Left ventricle myocardium inferior (tissue), 1 donor: ENCODE data around the gene SLC26A6. TPM values are rescaled to one million over a fixed set of nuclear protein-coding genes. Genes with fewer than 3 reads are reported as not detected.

Experiments used
- DNase-seq: peaks from one replicate; pipeline ENCODE4 v3.0.0-alpha.2; 2020
- H3K27ac ChIP-seq: fragments of 200-600 bp; replicated peaks from 2 replicates; pipeline ENCODE4 v1.8.0; 2021
- H3K27me3 ChIP-seq: fragments of 200-600 bp; 2 replicates; pipeline ENCODE4 v1.8.0; 2021; ENCODE audit warnings: low read depth
- H3K36me3 ChIP-seq: fragments of 200-600 bp; 2 replicates; pipeline ENCODE4 v1.8.0; 2021
- H3K4me1 ChIP-seq: fragments of 200-600 bp; 2 replicates; pipeline ENCODE4 v1.8.0; 2021
- H3K4me3 ChIP-seq: fragments of 200-600 bp; 2 replicates; pipeline ENCODE4 v1.8.0; 2021; ENCODE audit warnings: mild to moderate bottlenecking, moderate library complexity
- H3K9me3 ChIP-seq: fragments of 200-600 bp; replicated peaks from 2 replicates; pipeline ENCODE4 v1.8.0; 2021
- intact Hi-C: fragments of 100-400 bp; cut with micrococcal nuclease; formaldehyde crosslinking; loops from one replicate; pipeline ENCODE4 v1.11.0; 2022
- total RNA-seq: library from RNA; stranded (reverse); fragmentation: NEBNext Ultra II Directional; extraction: Animal tissue kit (Norgen Biotek cat#: 25700); gene quantifications from one replicate; pipeline ENCODE4 v1.2.1, GENCODE V29; 2021
- TF ChIP-seq, protein P1 (sequence below): fragments of 200-600 bp; IDR thresholded peaks from 2 replicates; pipeline ENCODE4 v1.8.0; 2021; ENCODE audit warnings: antibody characterized with exemption, mild to moderate bottlenecking, borderline replicate concordance
- donor health status: DM: no; HTN: yes; CAD: no; lungs with severe emphysema.

The SLC26A6 gene
- total RNA-seq, 1 donor from 2014 or later = 12.9 TPM

DNA sequence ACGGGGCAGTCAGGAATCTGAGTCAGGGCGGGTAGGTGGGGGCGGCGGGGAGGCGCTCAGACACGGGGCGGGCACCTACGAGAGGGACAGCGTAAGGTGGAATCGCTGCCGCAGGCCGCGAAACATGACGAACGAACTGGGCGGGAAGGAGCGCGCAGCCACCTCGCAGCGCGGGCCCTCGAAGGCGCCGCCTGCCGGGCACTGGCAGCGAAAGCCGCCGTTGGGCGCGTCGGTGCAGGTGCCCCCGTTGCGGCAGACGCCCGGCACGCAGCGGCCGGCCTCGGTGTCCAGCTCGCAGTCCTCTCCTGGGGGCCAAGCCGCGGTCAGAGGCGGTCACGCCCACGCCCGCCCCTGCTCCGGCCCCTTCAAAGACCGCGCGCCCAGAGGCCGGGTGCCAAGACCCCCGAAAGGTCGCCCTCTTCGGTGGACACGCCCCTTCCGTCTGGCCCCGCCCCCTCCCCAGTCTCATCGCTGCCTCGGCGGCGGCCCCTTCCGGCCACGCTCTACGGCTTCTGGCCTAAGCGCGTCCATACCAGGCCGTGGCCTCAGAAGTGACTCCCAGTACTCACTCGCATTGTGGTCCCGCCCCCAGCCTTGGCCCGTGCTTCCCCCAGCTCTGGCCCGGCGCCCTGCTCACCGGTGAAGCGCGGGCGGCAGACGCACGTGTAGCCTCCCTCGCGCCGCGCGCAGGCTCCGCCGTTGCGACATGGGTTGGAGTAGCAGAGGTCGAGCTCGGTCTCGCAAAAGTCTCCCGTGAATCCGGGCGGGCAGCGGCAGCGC, 21.0 kb upstream of the SLC26A6 start:
- TF ChIP-seq, protein P1, sequence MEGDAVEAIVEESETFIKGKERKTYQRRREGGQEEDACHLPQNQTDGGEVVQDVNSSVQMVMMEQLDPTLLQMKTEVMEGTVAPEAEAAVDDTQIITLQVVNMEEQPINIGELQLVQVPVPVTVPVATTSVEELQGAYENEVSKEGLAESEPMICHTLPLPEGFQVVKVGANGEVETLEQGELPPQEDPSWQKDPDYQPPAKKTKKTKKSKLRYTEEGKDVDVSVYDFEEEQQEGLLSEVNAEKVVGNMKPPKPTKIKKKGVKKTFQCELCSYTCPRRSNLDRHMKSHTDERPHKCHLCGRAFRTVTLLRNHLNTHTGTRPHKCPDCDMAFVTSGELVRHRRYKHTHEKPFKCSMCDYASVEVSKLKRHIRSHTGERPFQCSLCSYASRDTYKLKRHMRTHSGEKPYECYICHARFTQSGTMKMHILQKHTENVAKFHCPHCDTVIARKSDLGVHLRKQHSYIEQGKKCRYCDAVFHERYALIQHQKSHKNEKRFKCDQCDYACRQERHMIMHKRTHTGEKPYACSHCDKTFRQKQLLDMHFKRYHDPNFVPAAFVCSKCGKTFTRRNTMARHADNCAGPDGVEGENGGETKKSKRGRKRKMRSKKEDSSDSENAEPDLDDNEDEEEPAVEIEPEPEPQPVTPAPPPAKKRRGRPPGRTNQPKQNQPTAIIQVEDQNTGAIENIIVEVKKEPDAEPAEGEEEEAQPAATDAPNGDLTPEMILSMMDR = peak; percentile 76
- no peaks in the 10 kb centered on the region for H3K36me3 ChIP-seq
- H3K4me3 ChIP-seq = peak overlapping the region; percentile 78
- intact Hi-C loops = no loop called here
- H3K27me3 ChIP-seq = peaks cover 19% of the 10 kb centered on the region
- no peaks in the 10 kb centered on the region for H3K9me3 ChIP-seq
- H3K27ac ChIP-seq = peak overlapping the region; percentile 85
- peaks cover 26% of the 10 kb centered on the region for H3K4me1 ChIP-seq
- peak; percentile 84 for DNase-seq

DNA sequence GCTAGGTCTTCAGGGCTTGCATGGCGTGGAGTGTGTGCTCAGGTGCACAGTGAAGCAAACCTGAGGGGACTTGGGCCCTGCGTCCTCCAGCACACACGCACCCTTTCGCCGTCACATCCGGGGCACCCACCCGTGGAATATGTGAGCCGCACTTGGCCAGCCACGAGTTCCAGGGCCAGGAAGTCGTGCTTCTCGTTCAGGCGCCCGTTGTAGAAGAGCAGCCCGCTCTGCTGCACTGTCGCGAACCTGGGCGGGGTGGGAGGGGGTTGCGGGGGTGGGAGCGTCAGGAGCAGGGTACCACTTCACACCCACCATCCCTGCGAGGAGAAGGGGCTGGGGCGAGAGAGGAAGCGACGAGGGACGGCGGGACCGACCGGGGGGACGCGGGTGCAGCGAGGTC, 20.3 kb upstream of the SLC26A6 start:
- Histone ChIP-seq H3K9me3 (no peaks in the 10 kb centered on the region), H3K4me1 (peaks cover 20% of the 10 kb centered on the region), H3K27me3 (peaks cover 13% of the 10 kb centered on the region), H3K4me3 (peak overlapping the region; percentile 78), H3K36me3 (no peaks in the 10 kb centered on the region), H3K27ac (peak overlapping the region; percentile 85)
- intact Hi-C loops = no loop called here
- no peak for DNase-seq
- TF ChIP-seq, protein P1 = no peak

DNA sequence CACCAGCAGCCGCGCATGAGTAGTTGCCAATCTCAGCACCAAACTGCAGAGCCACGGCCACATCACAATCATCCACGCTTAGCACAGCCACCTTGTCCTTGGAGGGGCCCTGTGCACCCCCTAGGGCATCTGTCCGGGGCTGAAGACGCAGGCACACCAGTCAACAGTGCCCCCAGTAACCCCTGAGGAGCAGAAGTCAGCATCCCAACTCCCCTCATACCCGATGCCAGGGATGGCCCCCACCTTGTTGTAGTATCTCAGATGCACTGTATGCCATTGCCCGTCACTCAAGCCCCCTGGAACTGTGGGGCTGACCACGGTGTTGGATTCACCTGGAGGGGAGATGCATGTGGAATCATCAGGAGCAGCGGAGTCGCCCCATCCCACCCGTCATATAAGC, 19.8 kb upstream of the SLC26A6 start:
- no peaks in the 10 kb centered on the region for H3K9me3 ChIP-seq
- H3K4me3 ChIP-seq = no peak overlapping the region
- peaks cover 7% of the 10 kb centered on the region for H3K27me3 ChIP-seq
- DNase-seq = no peak
- no peaks in the 10 kb centered on the region for H3K36me3 ChIP-seq
- intact Hi-C loops = no loop called here
- peaks cover 19% of the 10 kb centered on the region for H3K4me1 ChIP-seq
- no peak overlapping the region for H3K27ac ChIP-seq
- TF ChIP-seq, protein P1 = no peak

DNA sequence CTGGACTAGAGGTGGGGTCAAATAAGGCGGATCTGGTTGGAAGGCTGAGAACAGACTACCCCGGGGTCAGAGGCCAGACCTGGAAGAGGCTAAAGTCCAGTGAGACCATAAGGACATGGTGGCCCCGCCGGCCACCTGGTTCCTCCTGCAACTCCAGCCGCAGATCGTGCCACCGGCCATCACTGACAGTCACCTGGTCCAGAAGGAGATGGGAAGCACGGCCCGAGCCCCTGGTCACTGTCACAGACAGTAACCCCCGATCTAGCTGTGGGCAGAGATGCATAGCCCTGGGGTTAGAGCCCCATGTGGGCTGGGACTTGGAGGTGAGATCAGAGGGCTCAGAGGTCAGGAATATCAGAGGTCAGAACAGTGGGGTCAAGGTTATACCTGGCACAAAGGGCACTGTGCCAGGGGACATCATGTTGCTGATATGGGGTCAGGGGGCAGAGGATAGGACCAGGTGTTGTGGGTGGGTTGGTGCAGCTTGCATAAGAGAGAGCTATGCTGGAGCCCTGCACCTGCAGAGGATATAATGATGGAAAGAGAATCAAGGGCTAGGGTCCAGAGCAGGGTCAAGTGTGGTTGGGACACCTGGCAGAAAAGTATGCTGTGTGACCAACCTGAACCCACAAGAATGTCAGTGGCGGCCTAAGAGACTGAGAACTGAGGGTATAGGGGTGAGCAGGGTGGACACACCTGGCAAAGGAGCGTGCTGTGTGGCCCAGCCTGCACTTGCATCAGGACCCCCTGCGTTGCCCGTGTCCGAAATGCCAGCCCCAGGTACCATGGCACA, 17.9 kb upstream of the SLC26A6 start:
- DNase-seq = no peak
- peaks cover 19% of the 10 kb centered on the region for H3K4me1 ChIP-seq

DNA sequence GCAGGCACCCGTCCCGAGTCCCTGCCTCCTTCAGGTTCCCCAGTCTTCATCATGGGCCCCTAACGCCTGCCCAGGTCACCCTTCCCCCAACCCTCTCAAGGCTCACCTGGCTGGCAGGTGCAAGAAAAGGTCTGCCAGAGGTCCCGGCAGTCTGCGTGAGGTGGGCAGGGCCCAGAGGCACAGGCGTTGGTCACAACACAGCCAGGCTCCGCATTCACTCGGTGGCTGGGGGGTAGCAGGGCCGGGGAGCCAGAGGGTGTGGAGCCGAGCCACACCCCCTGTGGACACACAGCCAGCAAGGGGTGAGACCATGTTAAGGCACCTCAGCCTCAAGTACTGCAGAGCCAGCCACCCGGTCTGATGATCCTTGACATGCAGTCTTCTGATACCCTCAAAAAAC, 16.5 kb upstream of the SLC26A6 start:
- Histone ChIP-seq H3K4me3 (no peak overlapping the region), H3K36me3 (no peaks in the 10 kb centered on the region), H3K27me3 (no peaks in the 10 kb centered on the region), H3K27ac (no peak overlapping the region), H3K4me1 (peaks cover 14% of the 10 kb centered on the region), H3K9me3 (no peaks in the 10 kb centered on the region)
- TF ChIP-seq, protein P1 = no peak
- no peak for DNase-seq
- intact Hi-C loops = no loop called here

More for the DNA sequence above, 17.9 kb upstream of the SLC26A6 start:
- TF ChIP-seq, protein P1 = no peak
- Histone ChIP-seq H3K27ac (no peak overlapping the region), H3K36me3 (no peaks in the 10 kb centered on the region), H3K9me3 (no peaks in the 10 kb centered on the region), H3K4me3 (no peak overlapping the region), H3K27me3 (no peaks in the 10 kb centered on the region)
- intact Hi-C loops = no loop called here
